HG03558 (cell line): ENCODE results near the gene CEP55.

Experiments
- ATAC-seq: cut with Tn5 transposase; IDR thresholded peaks from one replicate; pipeline ENCODE4 v1.9.1; 2021; ENCODE audit warnings: moderate number of reproducible peaks; ENCODE audit not compliant: unreplicated experiment; ENCODE audit errors: extremely low read depth

CEP55 gene

DNA sequence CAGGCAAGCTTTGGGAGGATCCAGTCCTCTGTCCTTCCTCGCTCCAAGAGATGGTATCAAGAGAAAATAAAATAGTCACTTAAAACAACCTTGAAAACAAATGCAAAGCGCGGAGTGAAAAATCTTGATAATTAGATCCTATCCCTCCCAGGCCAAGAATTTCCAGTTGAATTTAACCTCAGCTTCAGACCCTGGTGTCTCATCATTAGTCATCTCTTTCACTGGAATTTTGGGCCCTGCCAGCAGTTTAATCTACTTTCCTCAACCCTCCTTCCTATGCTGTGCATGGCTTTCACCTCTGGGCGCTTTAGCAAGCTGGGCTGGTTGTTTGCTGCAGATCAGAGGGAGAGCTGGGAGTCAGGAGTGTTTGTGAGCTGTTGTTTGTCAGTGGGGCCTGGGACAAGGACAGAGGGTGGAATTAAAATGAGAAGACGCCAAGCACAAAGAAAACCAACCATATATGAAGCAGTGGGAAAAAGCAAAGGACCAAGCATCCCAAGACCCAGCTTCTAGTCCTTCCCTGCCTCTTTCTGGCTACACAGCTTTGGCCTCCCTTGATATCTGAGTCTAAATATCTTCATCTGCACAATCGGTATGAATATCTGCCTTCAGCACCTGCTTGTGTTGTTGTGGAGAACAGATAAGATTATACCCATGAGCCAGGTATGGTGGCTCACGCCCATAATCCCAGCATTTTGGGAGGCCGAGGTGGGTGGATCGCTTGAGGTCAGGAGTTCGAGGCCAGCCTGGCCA lies 27.8 kb upstream of the CEP55 start:
- ATAC-seq, result no peak

DNA sequence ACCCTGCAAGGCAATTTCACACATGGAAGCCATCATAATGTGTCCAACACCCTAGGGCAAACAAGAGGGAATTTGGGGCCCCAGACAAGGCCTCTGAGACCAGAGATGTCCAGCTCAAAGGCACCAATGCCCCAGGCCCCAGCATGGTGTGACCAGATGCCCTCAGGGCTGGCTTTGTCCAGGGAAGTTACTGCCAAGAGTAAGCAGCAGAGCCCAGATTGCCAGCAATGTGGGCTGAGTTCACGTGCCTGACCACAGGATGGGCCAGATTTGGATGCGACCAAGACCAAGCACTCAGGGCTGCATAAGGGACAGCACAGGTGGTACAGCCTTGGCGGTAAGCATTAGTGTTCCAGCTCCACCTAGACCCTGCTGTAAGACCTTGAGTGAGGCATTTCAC lies 27.0 kb upstream of the CEP55 start:
- no peak for ATAC-seq

DNA sequence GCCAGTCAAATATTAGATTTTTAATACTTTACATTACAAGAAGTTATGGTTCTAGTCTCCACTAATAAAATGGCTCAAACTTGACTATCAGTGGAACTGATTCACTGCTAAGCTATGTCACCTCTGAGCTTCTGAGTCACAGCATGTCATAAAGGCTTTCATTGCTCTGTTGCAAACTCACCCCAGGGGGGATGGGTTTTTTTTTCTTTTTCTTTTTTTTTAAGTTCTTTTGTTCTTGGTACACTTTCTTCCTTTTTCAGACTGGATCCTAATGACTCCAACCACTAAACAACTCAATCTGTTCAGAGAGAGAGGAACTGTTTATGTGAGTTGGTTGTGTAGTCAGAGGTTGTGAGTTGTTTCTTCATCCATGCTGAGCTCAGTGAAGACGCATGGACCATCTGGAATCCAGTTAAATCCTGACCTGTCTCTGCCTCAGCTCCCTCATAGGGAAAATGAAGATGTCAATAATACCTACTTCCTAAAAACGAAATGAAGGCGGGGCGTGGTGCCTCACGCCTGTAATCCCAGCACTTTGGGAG lies 25.2 kb upstream of the CEP55 start:
- no peak for ATAC-seq

DNA sequence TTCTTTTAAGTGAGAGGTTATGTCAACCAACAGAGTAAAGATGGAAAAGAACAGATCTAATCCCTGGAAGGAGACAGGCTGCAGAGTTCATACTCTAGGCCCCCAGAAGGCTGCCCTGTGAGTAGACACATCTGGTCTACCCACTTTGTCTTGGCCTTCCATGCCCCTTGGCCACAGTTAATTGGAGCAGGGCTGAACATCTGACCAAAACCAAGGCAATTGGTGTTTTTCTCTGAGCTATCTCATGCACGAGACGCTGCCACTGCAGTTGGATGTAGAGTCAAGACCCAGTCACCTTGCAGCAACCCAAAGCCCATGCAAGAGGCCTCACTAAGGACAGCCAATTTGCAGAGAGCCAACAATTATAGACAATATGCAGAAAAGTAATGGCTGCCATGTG lies 23.3 kb upstream of the CEP55 start:
- ATAC-seq, result no peak

DNA sequence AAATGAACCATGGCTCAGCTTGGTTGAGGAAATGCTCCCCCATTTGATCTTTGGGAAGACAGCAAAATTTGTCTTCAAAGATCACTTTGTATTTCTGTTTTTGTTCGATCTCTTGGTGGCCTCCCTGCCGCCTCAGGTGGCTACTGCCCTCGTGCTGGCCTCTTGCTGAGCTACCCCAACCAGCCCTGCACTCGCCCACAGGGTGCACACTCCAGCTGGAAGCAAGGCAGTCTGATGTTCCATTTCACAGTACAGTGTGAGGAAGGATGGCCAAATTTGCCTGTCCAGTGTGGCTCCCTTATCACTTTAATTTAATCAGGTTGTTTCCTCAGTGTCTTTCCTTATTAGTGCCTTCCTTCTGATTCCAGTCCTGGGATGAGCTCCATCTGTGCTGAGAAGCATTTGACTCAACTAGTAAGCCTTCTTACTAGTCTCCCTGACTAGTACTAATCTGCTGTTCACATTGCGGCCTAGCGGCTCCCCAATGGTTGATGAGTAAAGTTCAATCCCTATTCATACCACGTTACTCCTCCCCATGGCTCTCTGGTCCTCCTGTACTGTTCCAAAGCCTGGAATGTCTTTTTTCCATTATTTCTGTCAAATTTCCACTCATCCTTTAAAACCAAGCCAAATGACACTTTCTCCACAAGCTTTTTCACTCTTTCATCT lies 22.5 kb upstream of the CEP55 start:
- ATAC-seq, result no peak

DNA sequence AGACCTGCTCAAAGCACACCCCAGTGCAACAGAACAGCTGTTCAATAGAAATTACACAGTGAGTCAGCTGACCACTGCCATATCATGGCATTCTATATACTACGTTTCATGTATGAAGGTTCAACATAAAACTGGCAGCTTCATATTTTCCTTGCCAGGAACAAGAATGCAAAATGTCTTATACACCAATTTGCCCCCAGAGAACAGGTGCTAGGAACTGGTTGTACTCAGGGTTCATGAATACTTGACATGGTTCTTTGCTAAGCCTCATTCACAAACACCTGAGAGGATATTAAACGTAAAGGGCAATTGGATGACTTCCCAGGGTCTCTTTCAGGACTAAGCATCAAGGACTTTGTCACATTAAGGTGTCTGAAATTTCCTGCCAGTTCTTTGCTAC lies 21.2 kb upstream of the CEP55 start:
- no peak for ATAC-seq

DNA sequence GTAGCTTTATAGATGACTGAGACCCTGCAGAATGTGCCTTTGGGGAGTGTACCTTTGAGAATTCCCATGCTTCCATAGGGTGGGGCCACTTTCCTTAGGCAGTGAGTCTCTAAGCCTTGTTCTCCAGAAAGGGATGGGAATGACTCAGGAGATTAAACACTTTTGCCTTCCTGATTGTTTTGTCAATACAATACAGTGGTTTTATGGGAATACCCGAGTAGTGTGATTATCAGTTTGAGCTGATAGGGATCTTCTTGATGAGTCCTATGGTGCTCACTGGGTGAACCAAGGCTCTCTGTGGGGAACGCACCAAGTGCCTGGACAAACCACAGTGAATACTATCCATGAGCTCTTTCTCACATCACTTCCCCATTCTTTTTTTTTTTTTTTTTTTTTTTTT lies 20.5 kb upstream of the CEP55 start:
- no peak for ATAC-seq

DNA sequence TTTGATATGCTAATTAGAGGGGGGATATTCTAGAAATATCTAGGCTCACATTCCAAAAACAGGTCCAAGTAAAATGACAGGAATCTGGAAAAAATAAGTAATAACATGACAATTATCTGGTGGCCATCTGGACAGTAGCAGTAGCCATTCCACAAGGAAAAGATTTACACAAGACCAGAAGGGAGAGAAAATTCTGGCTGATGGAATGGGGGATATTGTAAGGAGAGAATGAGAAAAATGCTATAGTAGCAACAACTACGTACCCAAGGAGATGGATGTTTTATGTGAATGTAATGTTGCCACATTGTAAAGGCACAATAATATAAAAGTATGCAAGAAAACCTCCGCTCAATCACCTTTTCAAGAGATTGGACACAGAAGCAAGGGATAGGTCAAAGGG lies 19.7 kb upstream of the CEP55 start:
- ATAC-seq, result no peak

DNA sequence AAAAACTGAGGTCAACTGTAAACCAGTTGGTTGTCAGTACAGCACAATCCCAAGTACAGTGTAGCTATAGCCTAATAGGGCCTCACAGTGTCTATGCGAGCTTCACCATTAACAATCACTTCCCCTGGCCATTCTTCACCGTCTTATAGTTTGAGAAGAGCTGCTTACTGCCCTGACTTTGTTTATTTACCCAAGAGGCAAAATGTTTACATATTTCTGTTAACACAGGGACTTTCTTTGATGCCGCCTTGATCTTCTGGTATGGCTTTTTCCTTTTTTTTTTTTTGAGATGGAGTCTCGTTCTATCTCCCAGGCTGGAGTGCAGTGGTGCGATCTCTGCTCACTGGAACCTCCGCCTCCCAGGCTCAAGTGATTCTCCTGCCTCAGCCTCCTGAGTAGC lies 17.5 kb upstream of the CEP55 start:
- no peak for ATAC-seq

DNA sequence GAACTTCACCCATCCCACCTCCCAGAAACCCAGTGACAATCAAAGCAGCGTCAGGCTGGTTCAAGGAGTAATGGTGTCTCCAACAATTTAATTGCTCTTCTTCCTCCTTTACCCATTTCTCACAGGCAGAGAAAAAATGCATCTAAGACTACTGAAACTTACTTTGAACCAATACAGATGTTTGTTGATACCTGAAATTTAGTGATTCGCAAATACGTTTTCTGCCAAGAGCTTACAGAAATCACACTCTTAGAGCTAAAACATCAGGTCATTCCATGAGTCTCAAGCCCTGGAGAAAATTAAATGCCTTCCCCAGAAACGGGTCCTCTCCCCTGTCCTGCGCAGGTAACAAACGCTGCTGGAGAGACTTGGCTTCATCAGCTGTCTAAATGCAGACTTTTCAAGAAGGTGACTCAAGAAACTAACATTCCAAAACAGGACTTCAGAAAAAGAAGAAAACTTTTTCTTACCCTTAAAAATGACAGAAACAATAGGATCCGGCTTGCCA lies 14.7 kb upstream of the CEP55 start:
- ATAC-seq, result no peak

DNA sequence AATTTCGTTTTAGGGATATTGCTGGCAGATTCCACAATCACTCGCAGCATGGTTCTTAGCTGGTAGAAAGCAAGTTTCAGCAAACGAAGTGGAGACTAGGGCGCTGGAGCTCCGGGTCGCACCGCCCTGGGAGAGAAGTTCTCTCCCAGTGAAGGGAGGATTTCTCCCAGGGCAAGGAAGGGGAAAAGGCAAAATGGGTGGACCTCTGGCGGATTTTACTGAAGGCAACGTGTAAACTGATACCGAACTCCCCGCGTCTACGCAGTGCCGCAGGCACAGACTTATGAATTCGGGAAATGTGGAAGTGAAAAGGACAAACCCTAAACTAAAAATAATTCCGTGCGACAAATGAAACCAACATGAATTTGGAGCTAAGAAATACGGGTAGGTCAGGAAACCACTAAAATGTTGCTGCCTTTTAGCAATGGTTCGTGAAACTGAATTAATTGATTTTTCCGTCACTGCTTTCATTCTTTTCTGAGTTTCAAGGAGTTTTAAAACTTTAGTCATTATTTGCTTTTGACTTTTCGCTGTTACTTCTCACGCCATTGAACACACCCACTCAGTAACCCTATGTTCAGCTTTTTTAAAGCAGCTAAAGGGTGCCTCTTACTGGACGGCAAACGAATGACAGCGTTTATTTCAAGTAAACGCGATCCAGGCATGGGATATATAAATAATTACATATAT lies 14.1 kb upstream of the CEP55 start, which contains the start of gene MYOF:
TSS of gene MYOF (minus strand) at position 190 of the 690 bp plus-strand sequence. CDS start at position 50, 140 bp downstream.
- no peak for ATAC-seq

DNA sequence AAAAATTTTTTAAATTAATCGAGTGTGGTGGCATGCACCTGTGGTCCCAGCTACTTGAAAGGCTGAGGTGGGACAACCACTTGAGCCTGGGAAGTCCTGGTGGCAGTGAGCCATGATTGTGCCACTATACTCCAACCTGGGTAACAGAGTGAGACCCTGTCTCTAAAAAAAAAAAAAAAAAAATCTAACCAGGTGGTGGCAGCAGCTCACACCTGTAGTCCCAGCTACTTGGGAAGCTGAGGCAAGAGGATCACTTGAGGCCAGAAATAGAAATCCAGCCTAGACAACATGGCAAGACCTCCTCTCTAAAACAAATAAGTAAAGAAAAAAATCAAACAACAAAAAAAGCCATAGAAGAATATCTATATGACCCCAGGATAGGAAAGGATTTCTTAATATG lies 10.7 kb upstream of the CEP55 start:
- no peak for ATAC-seq

DNA sequence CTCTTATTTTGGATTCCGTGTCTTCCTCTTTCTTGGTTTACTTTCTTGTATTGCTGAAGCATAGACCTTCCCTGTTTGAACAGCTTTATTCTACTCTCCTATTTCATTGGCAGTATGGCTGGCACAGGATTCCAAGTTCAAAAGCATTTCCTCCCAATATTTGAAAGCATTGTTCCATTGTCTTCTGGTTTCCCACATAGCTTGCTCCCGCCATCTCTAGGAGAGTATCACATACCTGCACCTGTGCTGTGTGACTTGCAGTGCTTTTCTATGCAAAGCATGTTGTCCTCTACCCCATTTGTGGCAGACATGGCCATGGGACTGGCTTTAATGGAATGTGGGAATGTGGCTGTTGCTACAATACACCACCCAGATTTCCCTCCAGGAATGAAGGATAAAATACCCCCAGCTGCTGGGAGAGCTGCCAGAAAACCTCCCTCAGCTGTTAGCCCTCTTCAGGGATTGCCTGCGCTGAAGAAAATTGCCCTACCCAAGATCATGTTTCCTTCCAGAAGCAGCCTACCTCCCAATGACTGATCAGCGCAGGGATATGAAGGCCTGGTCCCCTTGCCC lies 7.4 kb upstream of the CEP55 start:
- no peak for ATAC-seq

DNA sequence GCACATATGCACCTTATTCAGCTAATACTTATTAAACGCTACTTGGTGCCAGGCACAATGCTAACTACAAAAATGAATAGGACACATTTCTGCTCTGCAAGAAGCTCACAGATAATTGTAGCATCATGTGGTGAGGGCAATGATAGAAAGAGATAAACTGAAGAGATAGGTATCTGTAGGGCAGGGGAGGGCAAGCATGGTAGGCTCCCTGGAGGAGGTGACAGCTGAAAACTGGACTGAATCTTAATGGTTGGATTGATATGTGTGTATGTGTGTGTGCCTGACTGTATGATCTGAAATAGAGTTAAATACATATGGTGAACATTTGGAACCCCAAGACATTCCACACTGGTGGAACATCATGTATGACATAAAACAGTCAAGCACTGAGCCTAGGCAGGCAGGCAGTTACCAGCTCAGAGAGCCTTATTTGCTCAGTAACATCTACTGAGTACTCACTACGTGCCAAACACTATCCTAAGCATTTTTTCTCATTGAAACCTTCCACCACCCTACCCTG lies 4.8 kb upstream of the CEP55 start:
- ATAC-seq, result no peak

DNA sequence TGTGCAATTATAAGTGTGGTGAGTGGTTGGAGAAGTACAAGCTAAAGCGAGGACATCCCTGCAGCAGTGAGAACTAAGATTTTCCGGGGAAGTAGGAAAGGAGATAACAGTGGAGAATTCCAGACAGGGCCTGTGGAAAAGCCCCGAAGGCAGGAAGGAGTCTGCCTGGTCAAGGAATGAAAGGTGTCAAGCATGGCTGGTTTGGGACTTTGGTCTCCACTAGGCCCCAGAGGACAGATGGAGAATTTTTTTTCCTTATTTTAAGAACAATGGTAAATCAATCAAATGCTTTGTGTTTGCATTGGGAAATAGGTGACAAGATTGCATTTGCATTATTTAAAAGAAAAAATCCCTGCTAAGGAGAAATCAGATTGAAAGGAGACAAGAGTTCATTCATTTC lies 3.2 kb upstream of the CEP55 start:
- no peak for ATAC-seq

DNA sequence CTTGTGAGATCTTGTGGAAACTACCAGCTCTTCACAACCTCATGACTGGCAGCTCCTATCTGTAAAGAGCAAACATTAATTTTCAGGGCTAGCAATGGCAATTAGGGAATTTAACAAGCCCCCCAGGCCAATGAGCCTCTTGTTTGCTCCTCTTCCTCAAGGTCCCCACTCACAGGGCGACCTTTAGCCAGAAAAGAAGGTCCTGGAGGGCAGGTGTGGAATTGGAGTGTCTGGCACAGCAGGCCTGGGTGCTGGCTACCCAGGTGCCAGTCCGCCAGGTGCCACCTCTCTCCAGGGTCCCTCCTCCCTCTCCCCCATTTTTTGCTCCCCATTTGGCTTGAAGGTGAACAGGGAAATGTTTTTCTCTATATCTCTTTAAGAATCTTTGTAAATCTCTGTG lies 1.9 kb upstream of the CEP55 start:
- no peak for ATAC-seq

DNA sequence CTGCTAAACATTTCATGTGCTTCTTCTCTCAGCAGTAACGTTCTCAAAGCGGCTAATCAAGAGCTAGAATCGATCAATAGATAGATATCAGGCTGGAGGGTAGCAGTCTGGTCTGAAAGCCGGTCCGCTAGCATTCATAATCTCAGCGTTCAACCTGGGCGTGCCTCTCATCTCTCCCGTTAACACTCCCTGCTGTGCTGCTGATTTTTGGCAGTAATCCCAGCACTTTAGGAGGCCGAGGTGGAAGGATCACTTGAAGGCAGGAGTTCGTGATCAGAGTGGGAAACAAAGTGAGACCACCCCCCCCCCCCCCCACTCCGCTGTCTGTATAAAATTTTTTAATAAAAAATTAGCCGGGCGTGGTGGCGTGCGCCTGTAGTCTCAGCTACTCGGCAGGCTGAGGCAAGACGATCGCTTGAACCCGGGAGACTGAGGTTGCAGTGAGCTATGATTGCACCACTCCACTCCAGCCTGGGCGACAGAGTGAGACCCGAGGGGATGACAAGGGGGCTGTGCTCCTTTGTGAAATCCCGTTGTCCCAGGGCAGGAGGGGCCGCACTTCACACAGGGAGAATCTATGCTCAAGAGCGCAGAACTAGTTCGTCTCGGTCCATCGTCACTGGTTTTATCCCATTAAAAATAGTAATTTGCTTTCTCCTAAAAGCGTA lies 624 bp upstream of the CEP55 start:
- ATAC-seq, result no peak

DNA sequence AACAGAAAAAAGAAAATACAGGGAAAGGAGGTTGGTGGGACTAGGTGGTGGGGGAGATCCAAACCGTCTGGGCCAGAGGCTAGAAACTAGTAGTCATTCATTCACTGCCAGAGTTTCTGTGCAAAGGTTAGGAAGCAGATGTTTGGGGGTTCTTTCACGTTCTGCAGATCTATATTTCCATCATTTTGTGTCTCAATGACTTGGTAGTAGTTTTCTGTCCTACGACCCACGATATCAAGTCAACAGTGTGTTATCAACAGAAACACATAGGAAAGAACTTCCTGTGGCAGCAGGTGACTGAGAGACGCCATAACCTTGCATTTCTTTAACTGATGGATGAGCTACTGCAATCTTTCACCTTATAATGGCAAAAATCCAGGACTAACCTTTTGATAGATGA lies 1.8 kb downstream of the CEP55 start:
- ATAC-seq, result no peak

DNA sequence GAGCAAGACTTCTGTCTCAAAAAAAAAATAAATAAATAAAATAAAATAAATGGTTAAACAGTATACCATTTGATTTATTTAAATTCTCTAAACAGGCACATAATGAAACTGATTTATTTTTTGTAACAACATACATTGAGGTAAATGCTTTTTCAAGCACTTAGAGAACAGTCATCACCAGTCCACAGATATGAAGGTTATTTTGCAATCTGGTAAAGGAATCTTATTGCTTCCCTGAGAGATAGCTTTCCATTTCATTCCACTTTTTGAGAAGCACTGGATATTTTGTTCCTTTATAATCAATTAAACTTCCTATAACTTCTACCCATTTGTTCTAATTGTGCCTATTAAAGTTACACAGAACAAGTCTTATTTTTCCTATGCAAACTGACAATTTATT lies 5.2 kb downstream of the CEP55 start:
- no peak for ATAC-seq

DNA sequence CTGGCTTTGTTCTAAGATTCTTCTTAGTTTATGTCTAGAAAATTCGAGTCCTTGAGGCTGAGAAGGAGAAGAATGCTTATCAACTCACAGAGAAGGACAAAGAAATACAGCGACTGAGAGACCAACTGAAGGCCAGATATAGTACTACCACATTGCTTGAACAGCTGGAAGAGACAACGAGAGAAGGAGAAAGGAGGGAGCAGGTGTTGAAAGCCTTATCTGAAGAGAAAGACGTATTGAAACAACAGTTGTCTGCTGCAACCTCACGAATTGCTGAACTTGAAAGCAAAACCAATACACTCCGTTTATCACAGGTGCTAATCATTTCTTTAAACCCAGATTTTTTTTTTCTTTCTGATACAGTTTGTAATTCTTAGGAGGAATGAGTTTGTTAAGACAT lies 6.7 kb downstream of the CEP55 start:
- ATAC-seq, result peak; percentile 64
